ENCODE measurements around the gene SFN.

DNA sequence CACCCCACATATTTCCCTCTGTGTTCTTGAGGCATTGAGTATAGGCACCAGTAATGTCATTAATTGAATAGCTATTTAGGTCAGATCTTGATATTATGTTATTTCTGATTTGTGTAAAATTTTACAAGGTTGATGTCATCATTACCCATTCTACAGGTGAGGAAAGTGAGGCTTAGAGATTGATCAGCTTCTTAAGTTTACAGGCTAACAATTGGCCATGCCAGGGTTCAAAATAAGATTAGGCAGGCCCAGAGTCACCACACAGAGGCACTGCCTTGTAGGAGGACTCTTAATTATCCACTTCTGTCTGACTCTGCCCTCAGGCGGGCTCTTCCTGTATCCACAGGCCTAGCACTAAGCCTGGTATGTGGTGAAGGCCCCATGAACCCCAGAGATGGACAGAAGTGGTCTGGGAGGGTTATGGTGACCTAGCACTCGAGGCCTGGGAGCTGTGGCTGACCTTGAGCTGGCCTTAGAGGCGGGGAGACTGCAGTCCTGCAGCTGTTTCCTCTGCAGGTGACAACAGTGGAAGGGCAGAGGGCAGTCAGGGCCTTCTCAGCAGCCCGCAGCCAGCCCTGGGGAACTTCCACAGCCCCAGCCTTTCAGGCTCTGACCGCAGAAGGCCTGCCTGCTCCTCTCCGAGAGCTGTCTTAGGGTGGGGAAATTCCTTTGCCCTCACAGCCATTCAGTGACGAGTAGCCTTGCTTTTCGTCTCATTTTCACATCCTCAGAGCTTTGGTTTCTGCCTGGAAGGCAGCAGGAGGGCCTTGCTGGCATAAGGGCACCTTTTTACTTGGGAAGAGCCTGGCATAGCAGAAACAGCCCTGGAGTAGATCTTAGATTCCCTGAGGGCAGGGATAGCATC, 24.2 kb upstream of the SFN start:
- no peak for TF ChIP-seq GATA2 (IDR thresholded peaks at IDR 0.05; ENCODE audit: low read depth, low read length)
- TF ChIP-seq GATA3 (IDR thresholded peaks at IDR 0.05; ENCODE audit: low read depth, low read length), result no peak

Measured in SH-SY5Y (cell line).